ENCODE data around the gene SLC13A2.

The SLC13A2 gene

DNA sequence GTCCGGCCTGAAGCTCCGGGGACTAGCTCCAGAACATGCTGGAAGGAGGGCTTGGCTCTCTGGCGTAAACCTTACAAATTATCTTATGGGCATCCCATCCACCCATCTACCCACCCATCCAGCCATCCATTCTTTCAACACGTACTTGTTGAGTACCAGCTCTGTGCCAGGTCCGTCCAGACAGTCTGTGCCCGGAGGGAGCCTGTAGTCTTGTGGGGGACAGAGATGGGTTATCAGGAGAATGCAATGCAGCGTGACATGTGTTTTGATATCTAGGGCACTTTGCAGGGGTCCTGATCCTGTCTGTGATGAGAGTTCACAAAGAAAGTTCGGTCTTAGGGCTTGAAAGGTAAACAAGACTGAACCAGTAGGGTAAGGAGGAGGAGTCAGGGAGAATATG is 4.1 kb upstream of the SLC13A2 start:
- no peaks in the 10 kb centered on the region for H3K36me3 ChIP-seq
- TF ChIP-seq, protein P1, sequence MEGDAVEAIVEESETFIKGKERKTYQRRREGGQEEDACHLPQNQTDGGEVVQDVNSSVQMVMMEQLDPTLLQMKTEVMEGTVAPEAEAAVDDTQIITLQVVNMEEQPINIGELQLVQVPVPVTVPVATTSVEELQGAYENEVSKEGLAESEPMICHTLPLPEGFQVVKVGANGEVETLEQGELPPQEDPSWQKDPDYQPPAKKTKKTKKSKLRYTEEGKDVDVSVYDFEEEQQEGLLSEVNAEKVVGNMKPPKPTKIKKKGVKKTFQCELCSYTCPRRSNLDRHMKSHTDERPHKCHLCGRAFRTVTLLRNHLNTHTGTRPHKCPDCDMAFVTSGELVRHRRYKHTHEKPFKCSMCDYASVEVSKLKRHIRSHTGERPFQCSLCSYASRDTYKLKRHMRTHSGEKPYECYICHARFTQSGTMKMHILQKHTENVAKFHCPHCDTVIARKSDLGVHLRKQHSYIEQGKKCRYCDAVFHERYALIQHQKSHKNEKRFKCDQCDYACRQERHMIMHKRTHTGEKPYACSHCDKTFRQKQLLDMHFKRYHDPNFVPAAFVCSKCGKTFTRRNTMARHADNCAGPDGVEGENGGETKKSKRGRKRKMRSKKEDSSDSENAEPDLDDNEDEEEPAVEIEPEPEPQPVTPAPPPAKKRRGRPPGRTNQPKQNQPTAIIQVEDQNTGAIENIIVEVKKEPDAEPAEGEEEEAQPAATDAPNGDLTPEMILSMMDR (IDR thresholded peaks at IDR 0.05), result no peak
- DNase-seq, result peak in 1 of 2 donors; percentile 48
- no peaks in the 10 kb centered on the region for H3K4me1 ChIP-seq
- intact Hi-C loops (cut with DNase I; ENCODE audit: low total_unique reads), result no loop called here
- H3K9me3 ChIP-seq, result no peaks in the 10 kb centered on the region
- no peak overlapping the region for H3K27ac ChIP-seq
- no peak overlapping the region for H3K4me3 ChIP-seq
- H3K27me3 ChIP-seq, result peaks cover 0 to 26% of the 10 kb centered on the region in 2 donors

DNA sequence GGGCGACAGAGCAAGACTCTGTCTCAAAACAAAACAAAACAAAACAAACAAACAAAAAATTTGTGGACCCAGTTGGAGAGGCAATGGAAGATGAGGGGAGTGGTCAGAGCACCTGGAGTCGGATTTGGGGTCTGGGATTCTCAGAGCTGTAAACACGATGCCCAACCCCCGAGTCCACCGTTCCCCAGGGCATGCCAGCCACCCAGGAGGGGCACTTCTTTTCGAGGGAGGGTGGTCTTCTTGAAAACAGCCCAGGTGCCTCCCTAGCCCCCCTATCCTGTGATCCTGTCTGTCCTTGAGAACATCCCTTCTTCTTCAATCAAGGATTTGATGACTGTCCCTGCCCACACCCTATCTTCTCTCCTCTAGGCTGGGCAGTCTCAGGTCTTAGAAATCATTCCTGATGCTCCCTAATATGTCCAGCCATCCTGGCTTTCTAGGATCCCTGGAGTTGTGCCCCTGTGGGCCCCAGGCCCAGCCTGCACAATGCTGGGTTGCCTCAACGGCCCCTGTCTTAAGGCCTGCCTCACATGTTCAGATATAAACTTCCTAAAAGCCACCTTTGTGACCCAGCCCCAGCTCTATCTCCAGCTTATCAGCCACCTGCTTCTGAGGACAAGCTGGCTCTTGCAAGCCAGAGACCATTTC is 3.1 kb upstream of the SLC13A2 start:
- H3K4me3 ChIP-seq, result no peak overlapping the region
- H3K27me3 ChIP-seq, result peaks cover 0 to 23% of the 10 kb centered on the region in 2 donors
- H3K27ac ChIP-seq, result no peak overlapping the region
- intact Hi-C loops (cut with DNase I; ENCODE audit: low total_unique reads), result no loop called here
- peak in 1 of 2 donors; percentile 42 for DNase-seq
- H3K4me1 ChIP-seq, result no peaks in the 10 kb centered on the region
- no peaks in the 10 kb centered on the region for H3K36me3 ChIP-seq
- H3K9me3 ChIP-seq, result no peaks in the 10 kb centered on the region
- TF ChIP-seq, protein P1 (IDR thresholded peaks at IDR 0.05), result no peak

DNA sequence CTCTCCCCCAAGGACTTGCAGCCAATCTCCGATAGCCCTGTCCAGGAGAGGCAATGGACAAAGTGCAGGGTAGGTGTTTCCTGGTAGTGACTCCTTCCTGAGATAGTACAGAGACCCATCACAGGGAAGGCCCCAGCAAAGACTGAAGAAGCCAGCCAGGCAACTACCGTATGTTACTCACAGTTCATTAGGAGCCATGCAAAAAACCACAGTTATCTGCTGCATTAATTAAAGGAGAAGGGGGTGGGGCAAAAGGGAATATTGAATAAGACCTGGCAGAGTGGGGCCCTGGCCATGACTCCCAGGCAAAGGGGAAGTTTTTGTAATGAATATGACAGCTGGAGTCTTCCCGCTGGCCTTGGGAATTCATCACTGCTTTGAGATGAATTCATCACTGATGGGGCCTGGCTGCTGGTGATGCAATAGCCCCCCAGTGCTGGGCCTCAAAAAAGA is 2.5 kb upstream of the SLC13A2 start:
- intact Hi-C loops (cut with DNase I; ENCODE audit: low total_unique reads), result no loop called here

DNA sequence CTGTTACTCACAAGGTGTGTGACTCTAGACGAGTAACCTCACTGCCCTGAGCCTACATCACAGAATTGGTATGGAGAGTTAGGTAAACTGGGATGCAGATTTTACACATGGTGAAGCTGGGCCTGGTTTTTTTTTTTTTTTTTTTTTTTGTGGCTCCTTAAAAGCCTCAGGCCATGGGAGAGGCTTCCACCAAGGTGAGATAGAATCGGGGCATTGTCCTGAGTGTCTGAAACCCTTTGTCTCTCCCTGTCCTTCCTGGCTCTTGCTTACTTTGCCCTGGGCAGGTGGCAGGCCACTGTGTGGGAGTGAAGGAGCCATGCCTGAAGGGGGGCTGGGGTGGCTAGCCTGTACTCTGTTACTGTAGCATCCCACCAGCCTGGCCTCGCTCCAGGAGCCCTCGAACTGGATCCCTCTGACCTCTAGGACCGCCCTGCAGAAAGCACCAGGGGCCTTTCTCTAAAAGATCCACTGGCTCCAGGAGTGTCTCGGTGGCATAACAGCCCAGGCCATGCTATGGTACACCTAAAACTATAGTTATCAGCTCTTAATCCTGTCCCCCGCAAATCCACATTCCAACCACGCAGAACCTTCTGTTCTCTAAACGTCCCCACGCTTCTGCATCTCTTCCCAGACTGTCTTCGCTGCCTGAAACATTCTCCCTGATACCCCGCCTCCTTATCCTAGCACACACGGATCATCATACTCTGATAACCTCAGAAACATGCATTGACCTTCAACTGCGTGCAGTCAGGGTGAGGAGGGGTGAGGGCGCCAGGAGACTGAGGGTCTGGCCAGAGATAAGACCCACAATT is 1.7 kb upstream of the SLC13A2 start:
- no peak overlapping the region for H3K4me3 ChIP-seq
- H3K27me3 ChIP-seq, result peaks cover 0 to 12% of the 10 kb centered on the region in 2 donors
- no peak overlapping the region for H3K27ac ChIP-seq
- peak in 1 of 2 donors; percentile 44 for DNase-seq
- TF ChIP-seq, protein P1 (IDR thresholded peaks at IDR 0.05), result no peak
- intact Hi-C loops (cut with DNase I; ENCODE audit: low total_unique reads), result no loop called here
- no peaks in the 10 kb centered on the region for H3K9me3 ChIP-seq
- H3K4me1 ChIP-seq, result no peaks in the 10 kb centered on the region
- no peaks in the 10 kb centered on the region for H3K36me3 ChIP-seq

More for the DNA sequence above, 2.5 kb upstream of the SLC13A2 start:
- TF ChIP-seq, protein P1 (IDR thresholded peaks at IDR 0.05), result no peak
- no peak overlapping the region for H3K27ac ChIP-seq
- H3K36me3 ChIP-seq, result no peaks in the 10 kb centered on the region
- no peaks in the 10 kb centered on the region for H3K4me1 ChIP-seq
- H3K27me3 ChIP-seq, result peaks cover 0 to 19% of the 10 kb centered on the region in 2 donors
- H3K4me3 ChIP-seq, result no peak overlapping the region
- no peaks in the 10 kb centered on the region for H3K9me3 ChIP-seq
- no peak for DNase-seq

DNA sequence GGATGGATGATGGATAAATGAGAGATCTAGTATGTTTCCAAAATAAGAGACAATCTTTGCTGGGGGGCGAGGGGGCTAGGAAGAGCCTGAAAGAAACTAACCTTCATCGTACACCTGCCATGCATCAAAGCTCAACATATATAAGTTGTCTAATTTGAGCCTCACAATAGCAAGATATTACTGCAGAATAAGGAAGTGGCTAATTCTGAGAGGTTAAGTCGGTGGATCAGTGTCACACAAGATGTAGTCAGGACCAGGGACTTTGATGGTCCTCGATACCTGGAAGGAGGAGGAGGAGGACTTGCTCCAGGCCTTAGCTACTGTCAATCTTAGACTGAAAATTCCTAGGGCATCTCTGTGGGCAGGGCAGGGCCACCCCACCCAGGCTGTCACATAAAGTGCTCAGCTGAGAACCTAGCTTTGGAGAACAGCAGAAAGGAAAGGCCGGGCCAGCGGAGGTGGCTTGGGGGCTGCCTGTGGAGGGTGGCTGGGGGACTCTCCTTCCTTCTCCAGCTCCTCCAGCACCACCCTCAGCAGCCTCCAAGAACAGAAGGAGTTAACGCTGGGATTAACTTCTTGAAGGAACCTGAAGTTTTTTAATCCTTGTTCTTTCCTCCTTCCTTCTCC is 460 bp upstream of the SLC13A2 start:
- Histone ChIP-seq H3K27ac (no peak overlapping the region), H3K27me3 (peaks cover 0 to 12% of the 10 kb centered on the region in 2 donors), H3K36me3 (no peaks in the 10 kb centered on the region), H3K4me1 (no peaks in the 10 kb centered on the region), H3K4me3 (no peak overlapping the region), H3K9me3 (no peaks in the 10 kb centered on the region)
- TF ChIP-seq, protein P1 (IDR thresholded peaks at IDR 0.05), result no peak
- peak in 1 of 2 donors; percentile 27 for DNase-seq
- intact Hi-C loops (cut with DNase I; ENCODE audit: low total_unique reads), result no loop called here
